K562 (cell line): Measurements from ENCODE around the gene PTGES3L. TPM values are rescaled to one million over a fixed set of nuclear protein-coding genes. Genes with fewer than 3 reads are reported as not detected.

Source experiments
- C11orf30 ChIP-seq: fragments of 450-650 bp; IDR thresholded peaks from 2 replicates; pipeline ENCODE4 v1.6.1; 2016; ENCODE audit warnings: low read depth, mild to moderate bottlenecking
- CREB3L1 ChIP-seq: fragments of 450-650 bp; IDR thresholded peaks from 2 replicates; pipeline ENCODE4 v1.6.1; 2014; ENCODE audit warnings: low read depth, mild to moderate bottlenecking, moderate library complexity, borderline replicate concordance
- E2F3 ChIP-seq: fragments of 250-450 bp; sonication (Bioruptor Pico); IDR thresholded peaks from 2 replicates; pipeline ENCODE4 v1.4.0; 2020; ENCODE audit warnings: mild to moderate bottlenecking
- FIP1L1 ChIP-seq: fragments of 200-400 bp; formaldehyde crosslinking; IDR thresholded peaks from 2 replicates; pipeline ENCODE4 v1.6.1; 2018; ENCODE audit warnings: mild to moderate bottlenecking, low read depth, low read length; ENCODE audit not compliant: poor library complexity, severe bottlenecking
- FOXP4 ChIP-seq: sonication (generic); formaldehyde crosslinking; IDR thresholded peaks from 2 replicates; pipeline ENCODE4 v1.8.0; 2022; ENCODE audit warnings: mild to moderate bottlenecking, missing genetic modification reagents, borderline replicate concordance
- NR2C1 ChIP-seq, 2 experiments: fragments of 450-650 bp; IDR thresholded peaks; 2 replicates each; pipeline ENCODE4 v1.6.1; 2017; ENCODE audit warnings: mild to moderate bottlenecking in 2 of 2, antibody characterized with exemption in 1 of 2, inconsistent platforms in 1 of 2, missing compliant biosample characterization in 1 of 2, missing genetic modification characterization in 1 of 2
- PBX2 ChIP-seq, 2 experiments: IDR thresholded peaks in 1 of 2; conservative IDR thresholded peaks in 1 of 2; 2 replicates each; pipeline ENCODE4 v1.6.1; 2016; ENCODE audit warnings: low read depth in 2 of 2, mild to moderate bottlenecking in 1 of 2, missing compliant biosample characterization in 1 of 2, missing genetic modification characterization in 1 of 2, moderate library complexity in 1 of 2
- RBM15 ChIP-seq: fragments of 200-400 bp; formaldehyde crosslinking; IDR thresholded peaks from 2 replicates; pipeline ENCODE4 v1.6.1; 2018; ENCODE audit warnings: mild to moderate bottlenecking, low read length, moderate library complexity; ENCODE audit not compliant: insufficient read depth
- RFX5 ChIP-seq: IDR thresholded peaks from 2 replicates; pipeline ENCODE4 v1.6.1; 2011; ENCODE audit warnings: low read depth, mild to moderate bottlenecking, improper control_type of control experiment, low read length
- SETDB1 ChIP-seq: IDR thresholded peaks from one replicate; pipeline ENCODE4 v1.6.1; 2012; ENCODE audit warnings: low read length, control low read depth, inconsistent platforms
- TARDBP ChIP-seq: fragments of 450-650 bp; IDR thresholded peaks from 2 replicates; pipeline ENCODE4 v1.6.1; 2016
- THRAP3 ChIP-seq: fragments of 450-650 bp; IDR thresholded peaks from 2 replicates; pipeline ENCODE4 v1.6.1; 2016; ENCODE audit warnings: mild to moderate bottlenecking, inconsistent platforms, borderline replicate concordance
- ZEB2 ChIP-seq: fragments of 450-650 bp; IDR thresholded peaks from 2 replicates; pipeline ENCODE4 v1.6.1; 2016
- ZMIZ1 ChIP-seq, 2 experiments: fragments of 150-350 bp in 1 of 2; IDR thresholded peaks; 2 replicates each; pipeline ENCODE4 v1.6.1; 2012 to 2016; ENCODE audit warnings: low read depth in 2 of 2, low read length in 2 of 2, mild to moderate bottlenecking in 1 of 2, moderate library complexity in 1 of 2
- ZNF584 ChIP-seq: fragments of 200-800 bp; sonication (Bioruptor generic); IDR thresholded peaks from 2 replicates; pipeline ENCODE4 v1.6.1; 2016; ENCODE audit warnings: low read depth, mild to moderate bottlenecking, missing genetic modification characterization, missing compliant biosample characterization
- polyA plus RNA-seq, 8 experiments: library from polyadenylated mRNA; depleted of rRNA in 4 of 8; stranded (reverse) in 5 of 8; unstranded in 3 of 8; fragments of >200 nt; fragmentation: Nextera tagmentation in 2 of 8; fragmentation: Illumina TruSeq in 1 of 8; extraction: Ambion mirVana in 2 of 8; extraction: Trizol in 1 of 8; gene quantifications; 2 replicates each; pipeline versions ENCODE4 v1.2.1 to v1.2.3, GENCODE V29; 2011 to 2014; ENCODE audit warnings: inconsistent platforms in 1 of 8, missing spikeins in 1 of 8
- total RNA-seq, 7 experiments: library from RNA; depleted of rRNA in 6 of 7; stranded (reverse); fragments of >200 nt in 6 of 7; fragmentation: Illumina TruSeq in 2 of 7; extraction: Trizol in 2 of 7; gene quantifications; 2 replicates each; pipeline versions ENCODE4 v1.2.1 to v1.2.3, GENCODE V29; 2011 to 2021; ENCODE audit warnings: low replicate concordance in 1 of 7

Gene PTGES3L
- total and polyA plus RNA-seq, 9 of the 15 experiments (the other 6 are each of a cell fraction or from before 2014, with no cell fraction given), result 6.0 to 16.0 (median 9.6) TPM

- TF ChIP-seq ZMIZ1 (IDR thresholded peaks at IDR 0.05; ENCODE audit: low read depth in 2 of 2, low read length in 2 of 2) (peak in 1 of 2 experiments; percentile 80; a peak in 2 of 4 replicates), PBX2 (CRISPR knock-in tag; IDR thresholded peaks at IDR 0.05; ENCODE audit: low read depth) (no peak), PBX2 (tag; conservative IDR thresholded peaks at IDR 0.05; ENCODE audit: low read depth) (no peak; the same call in 1 of the 2 replicates), ZNF584 (CRISPR knock-in tag) (peak; percentile 59; the same call in 1 of the 2 replicates), CREB3L1 (peak; percentile 98), THRAP3 (no peak), ZEB2 (peak; percentile 72; the same call in 1 of the 2 replicates), E2F3 (CRISPR knock-in tag) (0 out of 2 replicates have a peak, but pooled peaks have one; percentile 28), FOXP4 (no peak), C11orf30 (peak; percentile 86), NR2C1 (IDR thresholded peaks at IDR 0.05) (peak; percentile 99), NR2C1 (tag; IDR thresholded peaks at IDR 0.05) (peak; percentile 100), RBM15 (no peak), RFX5 (peak; percentile 67; the same call in 1 of the 2 replicates), FIP1L1 (no peak), SETDB1 (no peak), TARDBP (peak; percentile 56; the same call in 1 of the 2 replicates)
Observed at GRCh38 chr17:42997984-42998938, 18.4 kb upstream of the PTGES3L start, which contains the start of gene RPL27 (continued).
